Mesangial cell (primary cell): ENCODE data around the gene NOMO2. TPM values are rescaled to one million over a fixed set of nuclear protein-coding genes. Genes with fewer than 3 reads are reported as not detected.

Experiments used
- total RNA-seq: library from RNA; depleted of rRNA; stranded (reverse); fragments of >200 nt; gene quantifications from 2 replicates; pipeline ENCODE4 v1.2.3, GENCODE V29; 2015

NOMO2 gene, protein sequence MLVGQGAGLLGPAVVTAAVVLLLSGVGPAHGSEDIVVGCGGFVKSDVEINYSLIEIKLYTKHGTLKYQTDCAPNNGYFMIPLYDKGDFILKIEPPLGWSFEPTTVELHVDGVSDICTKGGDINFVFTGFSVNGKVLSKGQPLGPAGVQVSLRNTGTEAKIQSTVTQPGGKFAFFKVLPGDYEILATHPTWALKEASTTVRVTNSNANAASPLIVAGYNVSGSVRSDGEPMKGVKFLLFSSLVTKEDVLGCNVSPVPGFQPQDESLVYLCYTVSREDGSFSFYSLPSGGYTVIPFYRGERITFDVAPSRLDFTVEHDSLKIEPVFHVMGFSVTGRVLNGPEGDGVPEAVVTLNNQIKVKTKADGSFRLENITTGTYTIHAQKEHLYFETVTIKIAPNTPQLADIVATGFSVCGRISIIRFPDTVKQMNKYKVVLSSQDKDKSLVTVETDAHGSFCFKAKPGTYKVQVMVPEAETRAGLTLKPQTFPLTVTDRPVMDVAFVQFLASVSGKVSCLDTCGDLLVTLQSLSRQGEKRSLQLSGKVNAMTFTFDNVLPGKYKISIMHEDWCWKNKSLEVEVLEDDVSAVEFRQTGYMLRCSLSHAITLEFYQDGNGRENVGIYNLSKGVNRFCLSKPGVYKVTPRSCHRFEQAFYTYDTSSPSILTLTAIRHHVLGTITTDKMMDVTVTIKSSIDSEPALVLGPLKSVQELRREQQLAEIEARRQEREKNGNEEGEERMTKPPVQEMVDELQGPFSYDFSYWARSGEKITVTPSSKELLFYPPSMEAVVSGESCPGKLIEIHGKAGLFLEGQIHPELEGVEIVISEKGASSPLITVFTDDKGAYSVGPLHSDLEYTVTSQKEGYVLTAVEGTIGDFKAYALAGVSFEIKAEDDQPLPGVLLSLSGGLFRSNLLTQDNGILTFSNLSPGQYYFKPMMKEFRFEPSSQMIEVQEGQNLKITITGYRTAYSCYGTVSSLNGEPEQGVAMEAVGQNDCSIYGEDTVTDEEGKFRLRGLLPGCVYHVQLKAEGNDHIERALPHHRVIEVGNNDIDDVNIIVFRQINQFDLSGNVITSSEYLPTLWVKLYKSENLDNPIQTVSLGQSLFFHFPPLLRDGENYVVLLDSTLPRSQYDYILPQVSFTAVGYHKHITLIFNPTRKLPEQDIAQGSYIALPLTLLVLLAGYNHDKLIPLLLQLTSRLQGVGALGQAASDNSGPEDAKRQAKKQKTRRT
- 112 and 126 TPM in 2 replicates for total RNA-seq

DNA sequence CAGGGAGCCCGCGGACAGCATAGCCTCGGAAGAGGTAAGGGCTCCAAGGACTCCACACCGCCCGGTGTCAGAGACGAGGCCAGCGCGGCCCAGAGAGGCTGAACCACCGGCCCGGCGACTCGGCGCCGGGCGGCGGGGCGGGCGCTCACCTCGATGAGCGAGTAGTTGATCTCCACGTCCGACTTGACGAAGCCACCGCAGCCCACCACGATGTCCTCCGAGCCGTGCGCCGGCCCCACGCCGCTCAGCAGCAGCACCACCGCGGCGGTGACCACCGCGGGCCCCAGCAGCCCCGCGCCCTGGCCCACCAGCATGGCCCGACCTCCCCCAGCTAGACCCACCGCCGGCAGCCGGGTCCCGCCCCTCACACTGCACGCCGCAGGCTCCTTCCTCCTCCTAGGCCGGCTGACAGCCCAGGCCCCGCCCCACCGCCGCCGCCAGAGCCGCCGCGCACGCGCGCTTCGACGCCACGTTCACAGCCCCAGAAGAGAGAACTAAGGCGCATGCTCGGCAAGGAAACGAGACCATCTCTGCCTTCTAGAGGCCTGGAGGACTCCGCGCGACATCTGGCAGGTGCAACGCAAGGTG, at the start of gene NOMO2:
Gene NOMO2 (minus strand): TSS at position 371 of the 588 bp plus-strand sequence. CDS start 57 bp downstream, at position 314.

Other genes starting within 250 kb of the NOMO2 start
- gene NPIPA8, start 225.4 kb downstream of the NOMO2 start, total RNA-seq, result not detected in 2 replicates
- gene RPS15A, start 228.2 kb upstream of the NOMO2 start, total RNA-seq, result 1,597 and 1,822 TPM in 2 replicates
- 153 and 402 TPM in 2 replicates for gene ARL6IP1, start 239.5 kb upstream of the NOMO2 start, total RNA-seq